IMR-90 (cell line): Measurements from ENCODE around the gene PHC1. TPM values are rescaled to one million over a fixed set of nuclear protein-coding genes. Genes with fewer than 3 reads are reported as not detected.

Source experiments
- ATAC-seq: fragments of 200-7000 bp; cut with Tn5 transposase; 2 replicates; pipeline ENCODE4 v1.9.1; 2020; ENCODE audit warnings: low read depth, mild to moderate bottlenecking, moderate library complexity
- BruUV-seq: library from RNA; stranded (reverse); fragments of 400-500 nt; replicated peaks from 2 replicates; lab custom pipeline; 2021; lab: Mats Ljungman, UMichigan
- CTCF ChIA-PET: fragments of 300-600 bp; formaldehyde crosslinking; extraction: SDS; loops from one replicate; lab custom pipeline; 2021; ENCODE audit warnings: antibody characterized with exemption; lab: Yijun Ruan, JAX
- POLR2A ChIA-PET: fragments of 300-600 bp; sonication (Branson Sonifier 250); formaldehyde crosslinking; loops from one replicate; lab custom pipeline; 2022; ENCODE audit warnings: antibody characterized with exemption; ENCODE audit not compliant: unreplicated experiment; lab: Charles Lee
- DNase-seq: peaks from one replicate; pipeline ENCODE4 v3.0.0; 2013
- H2AFZ ChIP-seq: replicated peaks from 2 replicates; pipeline ENCODE3; 2013; ENCODE audit warnings: low read length, mild to moderate bottlenecking; ENCODE audit not compliant: poor library complexity
- H2AK5ac ChIP-seq: 2 replicates; pipeline ENCODE4 v1.6.1; 2013; ENCODE audit warnings: low read depth, low read length, inconsistent platforms
- H2AK9ac ChIP-seq: replicated peaks from 2 replicates; pipeline ENCODE3; 2013; ENCODE audit warnings: mild to moderate bottlenecking, low read depth, low read length, moderate library complexity; ENCODE audit not compliant: poor library complexity
- H2BK120ac ChIP-seq: 2 replicates; pipeline ENCODE4 v1.6.1; 2013; ENCODE audit warnings: low read depth, low read length, inconsistent platforms
- H2BK15ac ChIP-seq: 3 replicates; pipeline ENCODE4 v1.6.1; 2013; ENCODE audit warnings: low read depth, low read length, inconsistent platforms
- H2BK20ac ChIP-seq: 2 replicates; pipeline ENCODE4 v1.6.1; 2013; ENCODE audit warnings: low read depth, mild to moderate bottlenecking, inconsistent platforms, low read length, moderate library complexity
- H2BK5ac ChIP-seq: 2 replicates; pipeline ENCODE4 v1.6.1; 2013; ENCODE audit warnings: mild to moderate bottlenecking, low read depth, low read length, inconsistent platforms; ENCODE audit not compliant: poor library complexity, severe bottlenecking
- H3K14ac ChIP-seq: replicated peaks from 2 replicates; pipeline ENCODE4 v1.6.1; 2013; ENCODE audit warnings: low read depth, low read length, inconsistent platforms
- H3K18ac ChIP-seq: 2 replicates; pipeline ENCODE4 v1.6.1; 2013; ENCODE audit warnings: low read depth, low read length, control low read depth
- H3K23ac ChIP-seq: 2 replicates; pipeline ENCODE4 v1.6.1; 2013; ENCODE audit warnings: low read depth, low read length, inconsistent platforms
- H3K27ac ChIP-seq: 2 replicates; pipeline ENCODE4 v1.5.1; 2013; ENCODE audit warnings: mild to moderate bottlenecking, control low read depth, low read length; ENCODE audit not compliant: insufficient read depth
- H3K27me3 ChIP-seq: 2 replicates; pipeline ENCODE4 v1.6.1; 2013; ENCODE audit warnings: low read length; ENCODE audit not compliant: control insufficient read depth, insufficient read depth
- H3K36me3 ChIP-seq: 2 replicates; pipeline ENCODE4 v1.6.1; 2013; ENCODE audit warnings: low read length, mixed read lengths; ENCODE audit not compliant: control insufficient read depth, insufficient read depth
- H3K4ac ChIP-seq: 2 replicates; pipeline ENCODE4 v1.6.1; 2013; ENCODE audit warnings: low read depth, low read length, inconsistent platforms
- H3K4me1 ChIP-seq: 2 replicates; pipeline ENCODE4 v1.6.1; 2013; ENCODE audit warnings: low read length, mixed read lengths; ENCODE audit not compliant: control insufficient read depth, insufficient read depth
- H3K4me2 ChIP-seq: 2 replicates; pipeline ENCODE4 v1.6.1; 2013; ENCODE audit warnings: low read depth, mild to moderate bottlenecking, control low read depth, low read length, moderate library complexity
- H3K4me3 ChIP-seq: 2 replicates; pipeline ENCODE4 v1.5.1; 2013; ENCODE audit warnings: low read depth, mild to moderate bottlenecking, control low read depth, low read length, moderate library complexity; ENCODE audit not compliant: insufficient read depth
- H3K56ac ChIP-seq: 2 replicates; pipeline ENCODE4 v1.6.1; 2013; ENCODE audit warnings: low read length, inconsistent platforms; ENCODE audit not compliant: insufficient read depth; ENCODE audit errors: extremely low read depth
- H3K79me1 ChIP-seq, 2 experiments: 2 replicates each; pipeline ENCODE4 v1.6.1; 2013; ENCODE audit warnings: low read length in 2 of 2, inconsistent platforms in 1 of 2, low read depth in 1 of 2
- H3K9ac ChIP-seq: 2 replicates; pipeline ENCODE4 v1.6.1; 2013; ENCODE audit warnings: low read depth, low read length, control low read depth
- H3K9me1 ChIP-seq: 2 replicates; pipeline ENCODE4 v1.6.1; 2013; ENCODE audit warnings: low read length, inconsistent platforms; ENCODE audit not compliant: insufficient read depth
- H3K9me3 ChIP-seq: 2 replicates; pipeline ENCODE4 v1.6.1; 2013; ENCODE audit warnings: low read length; ENCODE audit not compliant: control insufficient read depth, insufficient read depth
- H4K20me1 ChIP-seq: 2 replicates; pipeline ENCODE4 v1.6.1; 2013; ENCODE audit warnings: low read length, inconsistent platforms; ENCODE audit not compliant: insufficient read depth
- H4K5ac ChIP-seq: 2 replicates; pipeline ENCODE4 v1.6.1; 2013; ENCODE audit warnings: mild to moderate bottlenecking, low read depth, low read length, control low read depth
- H4K8ac ChIP-seq, 2 experiments: 2 replicates each; pipeline ENCODE4 v1.6.1; 2013; ENCODE audit warnings: low read depth in 2 of 2, low read length in 2 of 2, control low read depth in 1 of 2, inconsistent platforms in 1 of 2
- H4K91ac ChIP-seq: 2 replicates; pipeline ENCODE4 v1.6.1; 2013; ENCODE audit warnings: low read depth, low read length, inconsistent platforms; ENCODE audit not compliant: insufficient read depth
- BHLHE40 ChIP-seq: fragments of 150-350 bp; IDR thresholded peaks from 2 replicates; pipeline ENCODE4 v1.6.1; 2016; ENCODE audit warnings: mild to moderate bottlenecking, low read depth, low read length
- CEBPB ChIP-seq: IDR thresholded peaks from 2 replicates; pipeline ENCODE4 v1.6.1; 2012; ENCODE audit warnings: low read depth, low read length, improper control_type of control experiment
- CHD1 ChIP-seq: IDR thresholded peaks from 2 replicates; pipeline ENCODE4 v1.6.1; 2012; ENCODE audit warnings: low read depth, low read length, improper control_type of control experiment
- ELK1 ChIP-seq: fragments of 150-350 bp; IDR thresholded peaks from 2 replicates; pipeline ENCODE4 v1.6.1; 2016; ENCODE audit warnings: low read depth, mild to moderate bottlenecking, low read length, moderate library complexity, borderline replicate concordance
- FOS ChIP-seq: fragments of 150-350 bp; IDR thresholded peaks from 2 replicates; pipeline ENCODE4 v1.6.1; 2016; ENCODE audit warnings: low read depth, low read length
- MAFK ChIP-seq: IDR thresholded peaks from 2 replicates; pipeline ENCODE4 v1.6.1; 2012; ENCODE audit warnings: low read depth, low read length, improper control_type of control experiment
- MAZ ChIP-seq: IDR thresholded peaks from 2 replicates; pipeline ENCODE4 v1.6.1; 2012; ENCODE audit warnings: low read depth, mild to moderate bottlenecking, low read length, improper control_type of control experiment, moderate library complexity, borderline replicate concordance
- MXI1 ChIP-seq: IDR thresholded peaks from 2 replicates; pipeline ENCODE4 v1.6.1; 2012; ENCODE audit warnings: low read depth, mild to moderate bottlenecking, low read length, moderate library complexity, borderline replicate concordance
- NFE2L2 ChIP-seq: fragments of 150-350 bp; IDR thresholded peaks from 2 replicates; pipeline ENCODE4 v1.6.1; 2016; ENCODE audit warnings: low read depth, mild to moderate bottlenecking, low read length
- POLR2A ChIP-seq: IDR thresholded peaks from 2 replicates; pipeline ENCODE4 v1.6.1; 2012; ENCODE audit warnings: mild to moderate bottlenecking, low read depth, low read length
- RAD21 ChIP-seq: IDR thresholded peaks from 2 replicates; pipeline ENCODE4 v1.6.1; 2012; ENCODE audit warnings: low read length, improper control_type of control experiment
- RCOR1 ChIP-seq: IDR thresholded peaks from 2 replicates; pipeline ENCODE4 v1.6.1; 2012; ENCODE audit warnings: mild to moderate bottlenecking, low read length, improper control_type of control experiment; ENCODE audit not compliant: insufficient replicate concordance
- RFX5 ChIP-seq: IDR thresholded peaks from 2 replicates; pipeline ENCODE4 v1.8.0; 2012; ENCODE audit warnings: low read depth, mild to moderate bottlenecking, low read length, moderate library complexity
- SMC3 ChIP-seq: fragments of 150-350 bp; IDR thresholded peaks from 2 replicates; pipeline ENCODE4 v1.6.1; 2016; ENCODE audit warnings: low read depth, mild to moderate bottlenecking, antibody characterized with exemption, low read length, moderate library complexity
- WGBS, 2 experiments: methylation state at CpG; one replicate each; pipeline versions ENCODE4 v1.1.5 to v1.1.7; 2013; ENCODE audit warnings: missing lambda C conversion rate in 2 of 2; ENCODE audit not compliant: insufficient read length in 1 of 2; ENCODE audit errors: extremely low coverage in 2 of 2; 5-methylcytosine and 5-hydroxymethylcytosine counted together
- dilution Hi-C: fragments of 300-500 bp; cut with HindIII; formaldehyde crosslinking; loops from one replicate; pipeline ENCODE4 v1.14.3; 2018; ENCODE audit warnings: low sequenced_read_pairs; ENCODE audit not compliant: unreplicated experiment
- in situ Hi-C: fragments of 300-500 bp; cut with MboI; formaldehyde crosslinking; loops from 3 replicates; pipeline ENCODE4 v1.14.3; 2019; ENCODE audit warnings: low sequenced_read_pairs, inconsistent platforms, mixed read lengths
- intact Hi-C: fragments of 100-400 bp; cut with micrococcal nuclease; formaldehyde crosslinking; loops from 2 replicates; pipeline ENCODE4 v1.10.0; 2022
- polyA plus RNA-seq, 3 experiments: library from polyadenylated mRNA; depleted of rRNA; stranded (reverse); fragments of >200 nt; gene quantifications; 2 replicates each; pipeline ENCODE4 v1.2.3, GENCODE V29; 2012; ENCODE audit warnings: low replicate concordance in 1 of 3
- total RNA-seq: library from RNA; depleted of rRNA; stranded (reverse); fragments of >200 nt; gene quantifications from 2 replicates; pipeline ENCODE4 v1.2.3, GENCODE V29; 2012
- TF ChIP-seq, protein P1 (sequence below): fragments of 150-350 bp; IDR thresholded peaks from 2 replicates; pipeline ENCODE4 v1.6.1; 2017; ENCODE audit warnings: mild to moderate bottlenecking, antibody characterized with exemption, low read length, low read depth

The PHC1 gene
- total and polyA plus RNA-seq, 2 of the 4 experiments (the other 2 are of a cell fraction): 9.1 to 23.1 TPM

DNA sequence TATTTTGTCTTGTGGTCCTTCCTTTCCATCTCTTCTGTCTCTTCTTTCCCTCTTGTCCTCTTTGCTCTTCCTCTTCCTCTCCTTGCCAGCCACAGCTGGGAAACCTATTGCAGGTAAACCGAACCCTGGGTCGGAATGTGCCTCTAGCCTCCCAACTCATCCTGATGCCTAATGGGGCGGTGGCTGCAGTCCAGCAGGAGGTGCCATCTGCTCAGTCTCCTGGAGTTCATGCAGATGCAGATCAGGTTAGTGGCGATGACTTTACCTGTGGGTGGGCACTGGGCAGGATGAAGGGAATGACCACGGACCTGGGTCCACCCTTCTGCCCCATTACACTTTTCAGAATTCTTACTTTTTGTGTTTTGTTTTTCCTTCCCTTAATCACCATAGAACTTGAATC is 8.2 kb downstream of the PHC1 start:
- Histone ChIP-seq H3K14ac (no peak overlapping the region), H4K5ac (no peak overlapping the region), H2BK5ac (no peak overlapping the region), H3K4me2 (no peak overlapping the region), H4K8ac (no peak overlapping the region), H3K36me3 (peaks cover 11% of the 10 kb centered on the region), H3K9me3 (no peaks in the 10 kb centered on the region), H2AK5ac (no peak overlapping the region), H4K91ac (no peak overlapping the region), H3K9me1 (peaks cover 4% of the 10 kb centered on the region; the same call in 1 of the 2 replicates), H2BK20ac (no peak overlapping the region), H3K18ac (no peak overlapping the region), H3K9ac (no peak overlapping the region), H3K23ac (no peak overlapping the region), H3K79me1 (peaks cover 0 to 6% of the 10 kb centered on the region in 2 experiments; a peak in 2 of 4 replicates), H3K27ac (no peak overlapping the region), H3K27me3 (no peaks in the 10 kb centered on the region), H2AFZ (no peak overlapping the region), H3K4me1 (peaks cover under 1% of the 10 kb centered on the region; the same call in 1 of the 2 replicates), H3K56ac (no peak overlapping the region), H3K4ac (no peak overlapping the region), H4K20me1 (no peaks in the 10 kb centered on the region), H2BK15ac (no peak overlapping the region), H2BK120ac (no peak overlapping the region), H2AK9ac (no peak overlapping the region), H3K4me3 (no peak overlapping the region)
- no TSS peak for BruUV-seq
- no peak for DNase-seq
- ATAC-seq: no peak
- WGBS, 2 experiments: no CpG with 5 or more reads among the region's 5 CpGs
- dilution Hi-C loops (no loop called here), in situ Hi-C loops (no loop called here), intact Hi-C loops (no loop called here)
- ChIA-PET CTCF (no interaction called here), POLR2A (no interaction called here)
- TF ChIP-seq RCOR1 (no peak), RFX5 (no peak), NFE2L2 (no peak), CHD1 (no peak), ELK1 (no peak), RAD21 (no peak), BHLHE40 (no peak), MAFK (no peak), CEBPB (no peak), MAZ (no peak), SMC3 (no peak), POLR2A (no peak), MXI1 (no peak), FOS (no peak)
- TF ChIP-seq, protein P1, sequence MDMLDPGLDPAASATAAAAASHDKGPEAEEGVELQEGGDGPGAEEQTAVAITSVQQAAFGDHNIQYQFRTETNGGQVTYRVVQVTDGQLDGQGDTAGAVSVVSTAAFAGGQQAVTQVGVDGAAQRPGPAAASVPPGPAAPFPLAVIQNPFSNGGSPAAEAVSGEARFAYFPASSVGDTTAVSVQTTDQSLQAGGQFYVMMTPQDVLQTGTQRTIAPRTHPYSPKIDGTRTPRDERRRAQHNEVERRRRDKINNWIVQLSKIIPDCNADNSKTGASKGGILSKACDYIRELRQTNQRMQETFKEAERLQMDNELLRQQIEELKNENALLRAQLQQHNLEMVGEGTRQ: no peak
